ENCODE measurements around the gene KCNN3.

KCNN3 gene

DNA sequence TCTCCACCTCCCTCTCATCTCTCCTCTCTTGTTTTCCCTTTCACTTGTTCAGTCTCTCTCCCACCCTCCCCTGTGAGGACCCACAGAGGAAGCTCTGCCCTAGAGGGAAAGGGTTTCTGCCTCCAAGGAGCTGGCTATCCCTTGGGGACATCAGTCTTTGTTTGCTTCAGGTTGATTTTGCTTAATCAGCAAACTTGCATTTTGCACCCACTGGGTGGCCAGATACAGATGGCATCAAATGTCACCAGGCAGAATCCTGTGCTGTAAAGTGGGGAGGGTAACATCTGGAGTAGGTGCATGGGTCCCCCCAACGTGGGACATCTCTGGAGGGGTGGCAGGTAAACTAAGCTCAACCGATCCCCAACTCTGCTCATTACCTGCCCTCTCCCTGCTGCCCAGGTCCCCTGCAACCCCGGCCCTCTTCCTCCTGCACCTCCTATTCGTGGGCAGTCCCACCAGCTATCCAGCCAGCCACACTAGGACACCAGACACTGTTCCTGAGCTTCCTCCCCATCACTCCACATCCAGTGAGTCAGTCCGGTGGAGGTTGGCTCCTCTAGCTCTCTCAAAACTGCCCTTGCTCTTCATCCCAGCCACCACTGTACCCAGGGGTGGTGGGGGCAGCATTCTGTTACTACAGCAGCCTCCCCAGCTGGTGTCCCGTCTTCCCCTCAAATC, 123.3 kb downstream of the KCNN3 start:
- in situ Hi-C loops (cut with MboI; ENCODE audit: low pct_unique_long_range_greater_than_20kb, low sequenced_read_pairs) = no loop called here
- no peak for DNase-seq

DNA sequence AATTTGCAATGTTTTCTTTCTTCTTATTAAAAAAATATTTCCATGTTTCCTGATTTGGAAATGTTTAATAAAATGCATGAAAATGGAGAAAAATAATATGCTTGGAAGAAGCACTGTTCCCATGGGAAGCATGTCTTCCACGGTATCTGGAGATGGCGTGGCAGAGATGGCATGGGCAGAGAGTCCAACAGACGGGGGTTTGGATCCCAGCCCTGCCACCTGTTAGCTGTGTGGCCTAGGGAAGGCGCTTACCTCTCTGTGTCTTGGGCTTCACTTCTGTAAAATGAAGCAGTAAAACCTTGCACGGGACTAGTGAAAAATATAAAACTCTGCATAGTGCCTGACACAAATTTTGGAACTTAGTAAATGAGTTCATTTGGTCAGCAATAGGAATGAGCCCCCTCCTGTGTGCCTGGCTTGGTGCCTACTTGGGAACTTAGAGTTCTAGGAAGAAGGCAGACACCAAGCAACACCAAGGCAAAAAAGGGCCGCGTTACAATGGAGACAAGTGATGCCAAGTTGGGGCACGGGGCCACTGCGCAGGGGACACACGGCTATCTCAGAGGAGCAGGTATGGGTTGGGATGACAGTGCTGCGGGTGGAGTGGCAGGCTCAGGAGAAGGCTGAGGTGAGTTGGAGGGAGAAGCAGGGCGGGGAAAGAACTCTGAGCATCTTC, 124.2 kb downstream of the KCNN3 start:
- in situ Hi-C loops (cut with MboI; ENCODE audit: low pct_unique_long_range_greater_than_20kb, low sequenced_read_pairs) = no loop called here
- DNase-seq = no peak

DNA sequence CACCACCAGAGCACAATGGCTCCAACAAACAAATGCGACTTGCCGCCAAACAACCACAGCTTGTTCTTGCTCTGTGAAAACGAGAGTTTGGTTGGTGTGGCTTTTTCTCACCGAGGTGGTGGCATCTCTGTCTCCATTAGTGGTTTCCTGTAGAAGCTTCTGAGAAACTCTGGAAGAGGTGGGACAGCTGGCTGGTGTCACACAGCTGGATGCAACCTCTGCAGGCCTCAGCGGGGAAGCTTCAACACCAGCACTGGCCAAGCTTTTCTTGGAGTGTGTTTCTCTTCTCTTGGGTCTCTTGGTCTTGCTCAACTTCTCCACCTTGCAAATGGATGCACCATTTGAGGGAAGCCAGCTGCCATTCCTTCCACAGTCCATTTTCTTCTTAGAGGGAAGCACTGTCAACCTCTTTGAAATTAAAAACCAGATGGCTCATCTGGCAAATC, 124.8 kb downstream of the KCNN3 start:
- peak; percentile 66 for DNase-seq
- in situ Hi-C loops (cut with MboI; ENCODE audit: low pct_unique_long_range_greater_than_20kb, low sequenced_read_pairs) = no loop called here

DNA sequence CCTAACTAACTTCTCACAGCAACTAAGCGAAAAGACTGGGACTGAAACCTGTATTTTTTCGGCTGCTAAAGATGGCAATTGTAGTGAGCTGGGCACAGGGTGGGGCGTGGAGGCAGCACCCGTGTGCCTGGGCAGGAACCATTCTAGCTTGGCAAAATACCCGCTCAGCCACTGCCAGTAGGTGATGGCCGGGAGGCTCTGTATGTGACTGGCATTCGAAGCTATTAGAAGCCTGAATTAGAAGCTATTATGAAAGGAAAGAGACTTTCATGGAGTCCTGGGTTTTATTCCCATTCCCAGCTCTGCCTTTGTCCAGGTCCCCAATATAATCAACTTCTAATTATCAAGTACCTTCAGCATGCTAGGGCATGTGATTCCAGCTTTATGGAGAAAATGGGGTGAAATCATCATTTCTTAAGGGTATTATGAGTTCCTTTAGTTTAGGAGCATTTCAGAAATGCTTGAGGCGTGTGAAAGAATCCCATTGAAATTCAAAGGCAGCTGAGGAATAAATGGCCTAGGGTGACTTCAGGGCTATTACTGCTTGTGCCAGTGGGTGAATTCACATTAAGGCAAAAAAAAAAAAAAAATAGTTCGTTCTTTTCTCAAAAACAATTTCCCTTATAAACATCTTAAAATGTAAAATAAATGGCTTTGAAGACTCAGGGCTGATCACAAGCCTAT, 125.6 kb downstream of the KCNN3 start:
- in situ Hi-C loops (cut with MboI; ENCODE audit: low pct_unique_long_range_greater_than_20kb, low sequenced_read_pairs) = no loop called here
- DNase-seq = no peak

DNA sequence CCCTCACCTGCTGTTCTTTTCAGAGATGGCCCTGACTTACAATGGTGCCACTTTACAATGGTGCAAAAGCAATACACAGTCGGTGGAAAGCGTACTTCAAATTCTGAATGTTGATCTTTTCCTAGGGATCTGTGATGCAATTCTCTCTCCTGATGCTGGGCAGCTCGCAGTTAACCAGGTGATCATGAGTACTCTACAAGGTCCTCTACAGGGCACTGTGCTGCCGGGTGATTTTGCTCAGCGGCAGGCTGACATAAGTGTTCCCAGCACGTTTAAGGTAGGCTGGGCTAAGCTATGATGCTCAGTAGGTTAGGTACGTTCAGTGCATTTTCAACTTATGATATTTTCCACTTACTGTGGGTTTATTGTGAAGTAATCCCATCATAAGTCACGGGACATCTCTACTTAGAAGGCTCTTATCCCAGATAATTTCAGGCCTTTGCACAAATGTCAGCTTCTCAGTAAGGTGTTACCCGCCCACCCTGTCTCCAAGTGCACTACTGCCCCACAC, 126.5 kb downstream of the KCNN3 start:
- in situ Hi-C loops (cut with MboI; ENCODE audit: low pct_unique_long_range_greater_than_20kb, low sequenced_read_pairs) = no loop called here
- DNase-seq = no peak

DNA sequence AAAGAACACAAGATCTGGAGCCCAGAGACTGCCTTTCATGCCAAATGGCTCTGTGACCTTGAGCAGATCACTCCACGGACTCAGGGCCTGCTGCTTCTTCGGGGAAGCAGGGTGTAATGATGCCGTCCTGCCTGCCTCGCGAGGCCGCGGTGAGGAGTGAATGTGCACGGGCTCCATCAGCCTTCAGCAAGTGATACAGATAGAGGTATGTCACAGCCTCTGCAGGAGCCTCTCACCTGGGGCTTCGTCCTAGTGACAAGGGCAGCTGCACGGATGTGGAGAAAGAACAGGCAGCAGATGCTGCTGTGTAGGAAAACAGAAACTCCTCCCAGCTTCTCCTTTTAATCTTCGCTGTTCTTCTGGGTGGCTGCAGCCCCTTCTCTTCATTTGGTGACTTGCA, 127.5 kb downstream of the KCNN3 start:
- in situ Hi-C loops (cut with MboI; ENCODE audit: low pct_unique_long_range_greater_than_20kb, low sequenced_read_pairs) = no loop called here
- DNase-seq = no peak

DNA sequence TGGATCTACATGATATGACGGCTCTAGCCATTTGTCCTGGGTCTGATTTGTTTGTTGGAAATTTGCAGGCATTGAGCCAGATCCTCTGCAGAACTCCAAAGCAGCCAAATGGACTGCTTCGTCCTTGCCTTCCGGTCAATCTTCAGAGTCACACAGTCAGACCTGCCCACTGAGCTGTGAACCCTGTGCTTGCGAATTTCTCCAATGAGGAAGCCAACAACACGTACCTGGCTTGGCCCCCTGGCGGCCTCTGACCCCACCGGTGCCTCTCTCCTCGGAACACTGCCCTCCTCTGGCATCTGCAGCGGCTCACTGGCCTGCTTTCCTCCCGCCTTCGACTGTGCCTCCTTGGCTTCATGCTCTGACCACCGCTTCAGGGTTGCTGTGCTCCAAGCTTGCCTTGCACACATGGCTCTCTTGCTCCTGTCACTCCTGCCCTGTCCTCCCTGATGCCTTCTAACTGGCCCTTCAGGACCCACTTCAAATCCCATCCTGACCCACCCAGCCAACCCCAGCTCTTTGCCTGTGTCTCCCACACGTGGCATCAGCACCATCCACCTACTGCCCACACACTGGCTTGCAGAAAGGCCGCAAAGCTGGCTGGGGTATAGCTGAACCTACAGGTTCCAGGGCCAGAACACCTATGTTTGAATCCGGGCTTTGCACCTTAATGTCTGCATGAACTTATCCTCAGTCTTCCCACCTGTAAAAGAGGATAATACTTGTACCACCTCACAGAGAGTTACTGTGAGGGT, 128.2 kb downstream of the KCNN3 start:
- in situ Hi-C loops (cut with MboI; ENCODE audit: low pct_unique_long_range_greater_than_20kb, low sequenced_read_pairs) = no loop called here
- DNase-seq = no peak

DNA sequence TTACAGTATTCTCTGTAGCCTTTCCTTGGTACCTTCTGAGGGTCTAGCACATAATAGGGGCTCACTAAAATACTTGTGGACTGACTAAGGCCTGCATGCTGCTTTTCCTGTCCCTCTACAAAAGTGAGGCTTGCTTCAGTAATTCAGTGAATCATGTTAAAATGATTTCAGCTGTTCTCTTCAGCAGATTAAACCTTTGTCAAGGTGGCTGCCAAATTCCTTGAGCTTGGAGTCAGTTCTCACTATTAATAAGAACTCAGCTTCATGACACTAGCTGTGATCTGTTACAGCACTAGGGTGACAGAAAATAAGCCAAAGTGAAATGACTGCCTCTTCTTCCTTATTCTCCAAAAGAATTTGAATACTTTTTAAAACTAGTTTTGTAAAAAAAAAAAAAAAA, 128.8 kb downstream of the KCNN3 start:
- DNase-seq = no peak
- in situ Hi-C loops (cut with MboI; ENCODE audit: low pct_unique_long_range_greater_than_20kb, low sequenced_read_pairs) = no loop called here

DNA sequence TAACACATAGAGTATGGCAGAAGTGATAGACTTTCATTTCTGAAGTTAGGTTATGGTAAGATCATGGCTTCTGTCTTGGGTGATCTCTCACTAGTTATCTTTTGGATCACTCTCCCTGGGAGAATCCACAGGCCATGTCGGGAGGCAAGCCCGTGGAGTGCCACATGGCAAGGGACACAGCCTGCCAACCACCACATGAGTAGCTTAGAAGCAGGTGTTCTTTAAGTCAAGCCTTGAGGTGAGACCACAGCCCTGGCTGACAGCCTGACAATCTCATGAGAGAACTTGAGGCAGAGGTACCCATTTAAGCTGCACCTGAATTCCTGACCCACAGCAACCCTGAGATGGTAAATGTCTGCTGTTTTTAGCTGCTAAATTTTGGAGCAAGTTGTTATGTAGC, 130.4 kb downstream of the KCNN3 start:
- in situ Hi-C loops (cut with MboI; ENCODE audit: low pct_unique_long_range_greater_than_20kb, low sequenced_read_pairs) = no loop called here
- DNase-seq = no peak

DNA sequence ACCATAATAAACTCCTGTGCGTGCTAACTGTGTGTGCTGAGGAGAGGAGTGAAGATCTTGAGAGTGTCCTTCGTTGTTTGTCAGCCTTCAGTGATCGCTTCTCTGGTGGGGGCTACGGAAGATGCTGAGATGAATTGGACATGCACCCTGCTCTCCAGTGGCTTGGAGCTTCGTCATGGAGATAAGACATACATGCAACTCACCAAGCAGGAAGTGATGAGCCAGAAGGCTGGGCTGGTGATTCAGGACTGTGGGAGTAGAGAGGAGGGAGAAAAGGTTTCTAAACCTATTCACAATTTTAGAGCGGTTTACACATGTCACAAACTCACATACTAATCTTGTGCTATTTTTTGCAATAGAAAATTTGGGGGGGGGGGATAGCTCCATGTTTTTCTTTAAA, 133.2 kb downstream of the KCNN3 start:
- in situ Hi-C loops (cut with MboI; ENCODE audit: low pct_unique_long_range_greater_than_20kb, low sequenced_read_pairs) = no loop called here
- no peak for DNase-seq

DNA sequence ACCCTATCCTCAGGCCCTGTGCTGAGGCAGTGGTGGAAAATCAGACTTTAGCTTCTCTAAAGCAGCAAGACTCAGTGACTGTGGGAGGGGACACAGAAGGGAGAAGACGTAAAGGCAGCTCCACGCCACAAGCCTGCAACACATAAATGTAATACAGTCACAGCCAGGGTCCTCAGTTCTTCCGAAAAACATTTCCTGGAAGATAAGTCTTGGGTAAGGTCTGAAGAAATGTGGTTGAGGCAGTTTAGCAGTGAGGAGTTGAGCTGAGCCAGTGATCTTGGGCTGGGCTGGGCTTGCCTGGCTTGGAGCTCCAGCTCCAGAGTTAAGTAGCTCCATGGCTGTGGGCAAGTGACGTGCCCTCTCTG, 134.3 kb downstream of the KCNN3 start:
- DNase-seq = no peak
- in situ Hi-C loops (cut with MboI; ENCODE audit: low pct_unique_long_range_greater_than_20kb, low sequenced_read_pairs) = no loop called here

DNA sequence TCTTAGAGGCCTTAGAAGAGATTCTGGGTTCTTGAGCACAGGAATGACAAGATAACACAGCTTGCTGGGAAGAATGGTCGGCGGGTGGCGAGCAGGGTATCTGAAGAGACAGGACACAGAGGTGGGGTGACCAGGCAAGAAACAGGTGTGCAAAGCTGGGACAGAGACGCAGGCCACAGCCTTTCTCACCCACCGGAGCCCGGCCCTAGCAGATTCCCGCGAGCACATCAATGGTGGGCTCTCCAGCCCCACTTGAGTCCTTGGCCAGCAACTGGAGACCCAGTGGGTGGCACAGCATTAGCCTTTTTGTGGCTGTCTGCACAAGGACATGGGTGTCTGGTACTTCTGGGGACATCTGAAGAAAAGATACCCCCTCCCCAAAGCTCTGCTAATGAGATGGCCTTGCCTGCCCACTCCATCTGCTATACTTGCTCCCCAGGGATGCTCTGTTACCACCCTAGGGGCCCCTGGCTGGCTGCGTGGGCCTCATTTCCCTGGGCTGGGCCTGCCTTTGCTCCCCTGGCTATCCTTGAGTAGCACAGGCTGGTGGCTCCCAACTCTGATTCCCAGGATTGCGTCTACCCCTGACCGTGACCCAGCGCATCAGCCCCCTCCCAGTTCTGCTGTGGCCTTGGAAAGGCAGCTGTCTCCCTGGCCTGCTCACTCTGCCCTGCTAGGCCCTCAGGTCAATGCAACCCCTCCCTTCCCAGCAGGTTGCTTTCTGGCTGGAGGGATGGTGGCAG, 134.8 kb downstream of the KCNN3 start:
- in situ Hi-C loops (cut with MboI; ENCODE audit: low pct_unique_long_range_greater_than_20kb, low sequenced_read_pairs) = no loop called here
- no peak for DNase-seq

DNA sequence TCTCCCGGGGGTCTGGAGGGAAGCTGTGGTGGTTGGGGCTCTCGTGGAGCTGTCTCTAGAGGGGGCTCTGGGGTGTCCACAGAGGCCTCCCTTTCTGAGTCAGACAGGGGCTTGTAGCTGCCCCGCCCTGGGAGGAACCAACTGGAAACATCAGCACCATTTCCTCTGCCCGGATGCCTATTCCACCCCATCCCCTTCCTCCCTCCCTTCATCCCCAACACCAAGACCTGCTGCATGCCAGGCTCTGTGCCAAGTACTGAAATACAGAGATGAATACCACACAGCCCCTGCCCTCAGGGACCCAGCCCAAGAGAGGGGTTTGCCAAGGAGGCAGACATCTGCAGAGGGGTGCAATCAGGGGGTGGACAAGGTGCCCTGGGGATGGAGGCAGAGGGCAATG, 136.5 kb downstream of the KCNN3 start:
- in situ Hi-C loops (cut with MboI; ENCODE audit: low pct_unique_long_range_greater_than_20kb, low sequenced_read_pairs) = no loop called here
- DNase-seq = no peak

DNA sequence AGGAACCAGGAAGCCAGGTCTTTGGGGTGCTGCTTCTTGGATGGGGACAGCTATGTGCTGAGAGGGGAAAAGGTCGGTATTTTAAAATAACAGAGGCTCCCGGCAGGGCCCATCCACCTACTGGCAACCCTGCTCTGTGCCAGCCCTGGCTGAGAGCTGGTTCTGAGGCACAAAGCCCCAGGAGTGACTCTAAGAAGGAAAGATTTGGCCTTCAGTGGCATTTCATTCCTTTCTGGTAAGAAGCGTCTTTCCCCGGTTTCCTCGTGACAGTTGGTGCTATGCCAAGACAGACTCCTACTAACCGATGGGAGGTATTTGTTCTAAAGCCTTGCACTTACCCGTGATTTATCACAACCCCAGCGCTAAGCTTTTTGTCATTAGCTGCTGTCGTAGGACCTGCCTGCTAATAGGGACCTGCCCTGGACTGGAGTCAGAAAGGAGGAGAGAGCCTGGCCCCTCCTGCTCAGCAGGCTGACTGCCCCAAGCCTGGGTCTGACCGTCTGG, 139.0 kb downstream of the KCNN3 start:
- in situ Hi-C loops (cut with MboI; ENCODE audit: low pct_unique_long_range_greater_than_20kb, low sequenced_read_pairs) = no loop called here
- no peak for DNase-seq

DNA sequence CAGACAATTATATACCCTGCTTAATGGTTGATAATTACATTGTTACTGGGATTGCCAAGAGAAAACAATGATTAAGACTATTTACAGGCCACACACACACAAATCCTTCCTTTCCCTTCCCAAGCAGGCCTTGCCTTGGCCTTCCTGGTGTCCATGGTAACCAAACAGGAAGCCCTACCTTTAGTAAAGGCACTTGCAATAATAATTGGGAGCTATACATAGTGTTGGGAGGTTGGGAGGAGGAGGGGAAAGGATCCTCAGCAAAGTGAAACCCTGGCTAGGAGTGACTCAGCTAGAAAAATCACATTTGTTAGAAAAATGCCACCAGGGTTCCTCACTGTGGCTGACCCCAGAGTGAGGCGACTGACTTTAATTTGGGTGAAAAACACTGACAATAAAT, 139.8 kb downstream of the KCNN3 start:
- no peak for DNase-seq
- in situ Hi-C loops (cut with MboI; ENCODE audit: low pct_unique_long_range_greater_than_20kb, low sequenced_read_pairs) = no loop called here

DNA sequence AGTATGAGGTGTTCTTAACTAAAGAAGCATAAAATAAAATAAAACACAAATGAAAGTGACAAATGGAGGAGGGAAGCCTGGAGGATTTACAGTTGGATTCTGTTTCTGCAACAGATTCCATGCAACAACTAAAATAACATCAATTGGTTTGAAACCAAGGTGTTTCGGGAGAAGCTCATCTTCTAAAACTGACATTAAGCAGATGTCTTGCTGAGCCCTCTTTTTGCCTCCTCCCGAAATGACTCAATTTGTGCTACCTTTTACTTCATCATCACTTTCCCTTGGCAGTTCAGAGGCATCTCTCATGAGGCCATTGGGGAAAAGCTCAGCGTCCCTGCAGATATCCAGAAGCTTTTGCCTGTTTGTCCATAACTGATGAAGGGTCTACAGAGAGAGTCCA, 140.5 kb downstream of the KCNN3 start:
- no peak for DNase-seq
- in situ Hi-C loops (cut with MboI; ENCODE audit: low pct_unique_long_range_greater_than_20kb, low sequenced_read_pairs) = no loop called here

DNA sequence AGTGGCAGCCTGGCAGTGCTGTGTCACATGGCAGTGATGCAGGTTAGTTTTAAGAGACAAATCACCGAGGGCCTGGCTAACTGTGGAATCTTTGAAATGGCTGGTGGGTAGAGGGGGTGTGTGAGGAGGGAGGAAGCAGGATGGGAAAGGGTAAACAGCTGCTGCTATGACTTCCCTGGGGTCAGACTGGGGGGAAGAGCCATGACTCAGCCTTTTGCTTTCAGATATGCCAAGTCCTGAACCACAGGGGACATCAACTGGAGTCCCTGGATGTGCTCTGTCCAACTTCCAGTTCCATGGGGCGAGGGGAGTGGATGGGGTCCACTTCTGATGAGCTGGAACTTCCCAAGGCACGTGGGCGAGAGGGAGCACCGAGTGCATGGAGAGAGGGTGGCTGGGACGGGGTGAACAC, 141.0 kb downstream of the KCNN3 start:
- no peak for DNase-seq
- in situ Hi-C loops (cut with MboI; ENCODE audit: low pct_unique_long_range_greater_than_20kb, low sequenced_read_pairs) = no loop called here

DNA sequence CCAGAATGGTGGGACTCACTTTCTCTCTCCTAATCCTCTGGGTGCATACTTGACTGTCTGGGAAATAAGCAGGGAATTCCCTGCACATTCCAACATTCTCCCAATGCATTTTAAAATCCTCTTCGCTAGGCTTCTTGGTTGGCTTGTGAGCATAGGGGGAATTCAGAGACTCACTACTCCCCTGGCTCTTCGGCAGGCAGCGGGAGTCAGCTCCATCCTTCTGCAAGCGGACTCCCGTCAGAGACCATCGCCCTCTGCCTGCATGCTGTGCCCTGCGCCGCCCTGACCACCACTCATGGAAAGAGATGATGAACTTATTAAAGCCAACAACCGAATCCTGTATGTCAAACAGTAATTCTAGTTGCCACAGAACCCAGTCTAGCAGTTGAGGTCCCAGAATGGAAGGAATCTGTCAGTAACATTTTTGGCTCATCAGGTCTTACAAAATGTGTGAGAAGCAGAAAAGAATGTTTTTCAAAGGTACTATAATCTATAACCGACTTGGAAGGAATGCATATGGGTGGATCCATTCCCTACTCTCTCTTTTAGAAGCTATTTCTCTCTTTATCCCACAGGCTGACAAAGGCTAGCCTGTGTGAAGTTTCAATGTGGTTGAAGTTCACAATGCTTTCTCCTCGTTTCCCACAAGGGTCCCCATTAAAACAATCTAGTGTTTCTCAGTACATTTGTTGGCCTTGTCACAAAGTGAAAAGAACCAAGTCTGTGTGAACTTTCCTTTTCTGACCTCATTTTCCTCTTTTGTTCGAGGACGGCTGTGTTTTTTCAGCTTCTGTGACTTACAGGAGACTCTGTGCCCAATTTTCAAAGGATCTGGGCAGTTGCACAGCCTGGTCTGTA, 143.0 kb downstream of the KCNN3 start:
- DNase-seq = no peak
- in situ Hi-C loops (cut with MboI; ENCODE audit: low pct_unique_long_range_greater_than_20kb, low sequenced_read_pairs) = no loop called here

All from KBM-7 (cell line).